K562 (cell line): ENCODE measurements around the gene GP1BB. TPM values are rescaled to one million over a fixed set of nuclear protein-coding genes. Genes with fewer than 3 reads are reported as not detected.

Experiments
- CBX2 ChIP-seq: fragments of 200-600 bp; sonication (generic); IDR thresholded peaks from one replicate; pipeline ENCODE4 v1.6.1; 2012; ENCODE audit warnings: mild to moderate bottlenecking, low read length, inconsistent platforms; ENCODE audit not compliant: insufficient read depth, poor library complexity, severe bottlenecking
- CEBPG ChIP-seq, 3 experiments: fragments of 200-800 bp in 1 of 3; sonication (Bioruptor generic) in 1 of 3; sonication (generic) in 1 of 3; formaldehyde crosslinking in 1 of 3; IDR thresholded peaks in 2 of 3; conservative IDR thresholded peaks in 1 of 3; 2 replicates each; pipeline versions ENCODE4 v1.6.1 to v1.8.0; 2016 to 2022; ENCODE audit warnings: missing compliant biosample characterization in 2 of 3, missing genetic modification characterization in 2 of 3, mild to moderate bottlenecking in 1 of 3, missing genetic modification reagents in 1 of 3
- EP400 ChIP-seq: fragments of 450-650 bp; IDR thresholded peaks from 2 replicates; pipeline ENCODE4 v1.6.1; 2017; ENCODE audit warnings: antibody characterized with exemption, mild to moderate bottlenecking, moderate library complexity
- ETS2 ChIP-seq: IDR thresholded peaks from 2 replicates; pipeline ENCODE4 v1.6.1; 2016; ENCODE audit warnings: borderline replicate concordance, missing genetic modification characterization, mild to moderate bottlenecking, moderate library complexity, missing compliant biosample characterization; ENCODE audit not compliant: poor library complexity, severe bottlenecking
- ETV5 ChIP-seq: sonication (generic); formaldehyde crosslinking; IDR thresholded peaks from 2 replicates; pipeline ENCODE4 v1.4.0; 2020; ENCODE audit warnings: low read depth, mild to moderate bottlenecking, missing genetic modification reagents
- GTF2F1 ChIP-seq: IDR thresholded peaks from 2 replicates; pipeline ENCODE4 v1.6.1; 2011; ENCODE audit warnings: low read depth, low read length, improper control_type of control experiment
- HBP1 ChIP-seq: fragments of 450-650 bp; formaldehyde crosslinking; IDR thresholded peaks from 2 replicates; pipeline ENCODE4 v1.4.0; 2022; ENCODE audit warnings: missing genetic modification characterization
- ID3 ChIP-seq, 2 experiments: fragments of 250-450 bp in 1 of 2; fragments of 450-650 bp in 1 of 2; sonication (Bioruptor Pico) in 1 of 2; IDR thresholded peaks; 2 replicates each; pipeline versions ENCODE4 v1.6.1 to v1.8.0; 2016 to 2021; ENCODE audit warnings: mild to moderate bottlenecking in 2 of 2, moderate library complexity in 2 of 2, missing compliant biosample characterization in 1 of 2, missing genetic modification characterization in 1 of 2
- KAT8 ChIP-seq: fragments of 450-650 bp; IDR thresholded peaks from 2 replicates; pipeline ENCODE4 v1.6.1; 2016; ENCODE audit warnings: low read depth, mild to moderate bottlenecking
- MCM3 ChIP-seq: fragments of 450-650 bp; IDR thresholded peaks from 2 replicates; pipeline ENCODE4 v1.6.1; 2016
- RBM14 ChIP-seq: fragments of 200-400 bp; formaldehyde crosslinking; IDR thresholded peaks from 2 replicates; pipeline ENCODE4 v1.6.1; 2018; ENCODE audit warnings: low read depth, mild to moderate bottlenecking, low read length, moderate library complexity, borderline replicate concordance; ENCODE audit not compliant: insufficient read depth
- ZKSCAN1 ChIP-seq: fragments of 150-350 bp; IDR thresholded peaks from 2 replicates; pipeline ENCODE4 v1.6.1; 2016; ENCODE audit warnings: low read depth, low read length
- ZNF165 ChIP-seq: fragments of 250-450 bp; sonication (Bioruptor Pico); IDR thresholded peaks from 2 replicates; pipeline ENCODE4 v1.4.0; 2020; ENCODE audit warnings: borderline replicate concordance
- ZNF347 ChIP-seq: fragments of 450-650 bp; formaldehyde crosslinking; IDR thresholded peaks from 2 replicates; pipeline ENCODE4 v1.4.0; 2020; ENCODE audit warnings: low read depth, mild to moderate bottlenecking, moderate library complexity
- ZSCAN29 ChIP-seq: fragments of 450-650 bp; IDR thresholded peaks from 2 replicates; pipeline ENCODE4 v1.6.1; 2017
- polyA plus RNA-seq, 8 experiments: library from polyadenylated mRNA; depleted of rRNA in 4 of 8; stranded (reverse) in 5 of 8; unstranded in 3 of 8; fragments of >200 nt; fragmentation: Nextera tagmentation in 2 of 8; fragmentation: Illumina TruSeq in 1 of 8; extraction: Ambion mirVana in 2 of 8; extraction: Trizol in 1 of 8; gene quantifications; 2 replicates each; pipeline versions ENCODE4 v1.2.1 to v1.2.3, GENCODE V29; 2011 to 2014; ENCODE audit warnings: inconsistent platforms in 1 of 8, missing spikeins in 1 of 8
- total RNA-seq, 7 experiments: library from RNA; depleted of rRNA in 6 of 7; stranded (reverse); fragments of >200 nt in 6 of 7; fragmentation: Illumina TruSeq in 2 of 7; extraction: Trizol in 2 of 7; gene quantifications; 2 replicates each; pipeline versions ENCODE4 v1.2.1 to v1.2.3, GENCODE V29; 2011 to 2021; ENCODE audit warnings: low replicate concordance in 1 of 7
- TF ChIP-seq, protein P1 (sequence below), 2 experiments: fragments of 450-650 bp in 1 of 2; sonication (generic) in 1 of 2; formaldehyde crosslinking; conservative IDR thresholded peaks; 2 replicates each; pipeline versions ENCODE4 v1.4.0 to v1.8.1; 2020 to 2022; ENCODE audit warnings: mild to moderate bottlenecking in 1 of 2, missing genetic modification reagents in 1 of 2
- TF ChIP-seq, protein P2 (sequence below), 2 experiments: IDR thresholded peaks; 2 replicates each; pipeline ENCODE4 v1.6.1; 2011; ENCODE audit warnings: borderline replicate concordance in 1 of 2, control low read depth in 1 of 2, low read depth in 1 of 2, low read length in 1 of 2, mild to moderate bottlenecking in 1 of 2, mixed read lengths in 1 of 2, moderate library complexity in 1 of 2; ENCODE audit not compliant: insufficient read depth in 1 of 2, insufficient read length in 1 of 2, poor library complexity in 1 of 2, severe bottlenecking in 1 of 2; ENCODE audit errors: extremely low read depth in 1 of 2
- TF ChIP-seq, protein P3 (sequence below): fragments of 250-450 bp; sonication (Bioruptor Pico); IDR thresholded peaks from 2 replicates; pipeline ENCODE4 v1.4.0; 2020; ENCODE audit warnings: borderline replicate concordance

Gene GP1BB
- total and polyA plus RNA-seq, 9 of the 15 experiments (the other 6 are each of a cell fraction or from before 2014, with no cell fraction given) = 0.69 to 162 (median 2.8) TPM

DNA sequence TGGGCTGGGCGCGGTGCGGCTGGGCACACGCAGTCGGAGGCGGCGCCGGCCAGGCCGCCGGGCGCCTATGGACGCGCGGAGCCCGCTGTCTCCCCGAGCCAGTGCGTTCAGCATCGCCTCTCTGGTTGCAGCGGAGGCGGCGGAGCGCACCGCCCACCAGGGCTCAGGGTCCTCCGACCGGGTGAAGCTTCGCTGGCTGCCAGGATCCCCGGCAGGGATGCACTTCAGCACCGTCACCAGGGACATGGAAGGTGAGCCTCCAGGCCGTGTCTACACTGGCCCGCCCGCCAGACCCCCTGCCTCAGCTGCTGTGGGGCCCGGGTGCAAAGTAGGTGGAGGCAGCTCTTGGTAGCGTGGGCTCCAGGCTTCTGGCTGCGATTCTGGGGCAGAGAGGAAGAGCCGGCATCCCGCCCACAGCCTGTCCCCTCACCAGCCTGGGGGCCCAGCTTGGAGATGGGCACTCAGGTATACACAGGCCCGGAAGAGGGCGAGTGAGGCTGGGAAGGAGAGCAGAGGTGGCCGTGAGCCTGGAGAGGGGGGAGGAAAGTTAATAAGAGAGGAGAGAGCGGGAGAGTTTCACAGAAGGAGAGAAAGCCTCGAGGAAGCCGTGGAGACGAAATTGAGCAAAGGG, 36.2 kb downstream of the GP1BB start (continued):
- peak; percentile 57; the same call in 1 of the 2 replicates for TF ChIP-seq HBP1 (CRISPR knock-in tag)
- TF ChIP-seq, protein P1, sequence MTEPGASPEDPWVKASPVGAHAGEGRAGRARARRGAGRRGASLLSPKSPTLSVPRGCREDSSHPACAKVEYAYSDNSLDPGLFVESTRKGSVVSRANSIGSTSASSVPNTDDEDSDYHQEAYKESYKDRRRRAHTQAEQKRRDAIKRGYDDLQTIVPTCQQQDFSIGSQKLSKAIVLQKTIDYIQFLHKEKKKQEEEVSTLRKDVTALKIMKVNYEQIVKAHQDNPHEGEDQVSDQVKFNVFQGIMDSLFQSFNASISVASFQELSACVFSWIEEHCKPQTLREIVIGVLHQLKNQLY (CRISPR knock-in tag; conservative IDR thresholded peaks at IDR 0.05) = 0 out of 4 replicates have a peak, but pooled peaks of 1 of the 2 experiments have one; percentile 19
- TF ChIP-seq RBM14 = peak; percentile 46; the same call in 1 of the 2 replicates
- 0 out of 2 replicates have a peak, but pooled peaks have one; percentile 7 for TF ChIP-seq ZNF165 (CRISPR knock-in tag)
- TF ChIP-seq MCM3 = peak; percentile 2; the same call in 1 of the 2 replicates
- TF ChIP-seq, protein P2, sequence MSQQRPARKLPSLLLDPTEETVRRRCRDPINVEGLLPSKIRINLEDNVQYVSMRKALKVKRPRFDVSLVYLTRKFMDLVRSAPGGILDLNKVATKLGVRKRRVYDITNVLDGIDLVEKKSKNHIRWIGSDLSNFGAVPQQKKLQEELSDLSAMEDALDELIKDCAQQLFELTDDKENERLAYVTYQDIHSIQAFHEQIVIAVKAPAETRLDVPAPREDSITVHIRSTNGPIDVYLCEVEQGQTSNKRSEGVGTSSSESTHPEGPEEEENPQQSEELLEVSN (IDR thresholded peaks at IDR 0.05; ENCODE audit: borderline replicate concordance in 1 of 2, extremely low read depth in 1 of 2, insufficient read depth in 1 of 2, insufficient read length in 1 of 2, low read depth in 1 of 2, low read length in 1 of 2, poor library complexity in 1 of 2, severe bottlenecking in 1 of 2) = peak in 1 of 2 experiments; percentile 12
- TF ChIP-seq, protein P3, sequence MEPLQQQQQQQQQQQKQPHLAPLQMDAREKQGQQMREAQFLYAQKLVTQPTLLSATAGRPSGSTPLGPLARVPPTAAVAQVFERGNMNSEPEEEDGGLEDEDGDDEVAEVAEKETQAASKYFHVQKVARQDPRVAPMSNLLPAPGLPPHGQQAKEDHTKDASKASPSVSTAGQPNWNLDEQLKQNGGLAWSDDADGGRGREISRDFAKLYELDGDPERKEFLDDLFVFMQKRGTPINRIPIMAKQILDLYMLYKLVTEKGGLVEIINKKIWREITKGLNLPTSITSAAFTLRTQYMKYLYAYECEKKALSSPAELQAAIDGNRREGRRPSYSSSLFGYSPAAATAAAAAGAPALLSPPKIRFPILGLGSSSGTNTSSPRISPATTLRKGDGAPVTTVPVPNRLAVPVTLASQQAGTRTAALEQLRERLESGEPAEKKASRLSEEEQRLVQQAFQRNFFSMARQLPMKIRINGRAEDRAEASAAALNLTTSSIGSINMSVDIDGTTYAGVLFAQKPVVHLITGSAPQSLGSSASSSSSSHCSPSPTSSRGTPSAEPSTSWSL (CRISPR knock-in tag) = 0 out of 2 replicates have a peak, but pooled peaks have one; percentile 66
- TF ChIP-seq ZSCAN29 = peak; percentile 91
- TF ChIP-seq ZNF347 = no peak
- 0 out of 2 replicates have a peak, but pooled peaks have one; percentile 14 for TF ChIP-seq ZKSCAN1
- no peak for TF ChIP-seq ETV5 (CRISPR knock-in tag)
- no peak for TF ChIP-seq EP400
- TF ChIP-seq CBX2 = peak; percentile 57
- no peak for TF ChIP-seq KAT8
- TF ChIP-seq GTF2F1 = 0 out of 2 replicates have a peak, but pooled peaks have one; percentile 45
- TF ChIP-seq ETS2 = no peak
- TF ChIP-seq CEBPG (CRISPR knock-in tag; IDR thresholded peaks at IDR 0.05) = no peak
- TF ChIP-seq CEBPG (tag; conservative IDR thresholded peaks at IDR 0.05 in 1 of 2, IDR thresholded peaks at IDR 0.05 in 1 of 2) = no peak
- no peak for TF ChIP-seq ID3 (CRISPR knock-in tag; IDR thresholded peaks at IDR 0.05)
- TF ChIP-seq ID3 (tag; IDR thresholded peaks at IDR 0.05) = 0 out of 2 replicates have a peak, but pooled peaks have one; percentile 67
